ENCODE measurements around the gene MEIOC.

DNA sequence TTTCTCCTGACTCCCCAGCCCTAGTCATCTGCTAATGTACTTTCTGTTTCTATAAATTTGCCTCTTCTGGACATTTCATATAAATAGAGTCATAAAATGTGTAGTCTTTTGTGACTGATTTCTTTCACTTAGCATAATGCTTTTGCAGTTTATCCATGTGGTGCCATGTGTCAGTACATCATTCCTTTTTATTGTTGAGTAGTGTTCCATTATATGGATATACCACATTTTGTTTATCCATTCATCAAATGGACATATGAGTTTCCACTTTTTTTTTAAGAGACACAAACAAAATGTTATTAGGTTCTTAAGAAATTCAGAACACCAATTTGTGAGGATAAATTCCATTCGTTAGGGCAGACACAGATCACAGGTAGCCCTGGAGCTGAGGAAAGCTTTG, 63.2 kb downstream of the MEIOC start:
- TF ChIP-seq EP300 (IDR thresholded peaks at IDR 0.05) (no peak), POLR2A (IDR thresholded peaks at IDR 0.05; ENCODE audit: low read depth) (no peak), POLR2AphosphoS5 (IDR thresholded peaks at IDR 0.05) (no peak)
- TF ChIP-seq, protein P1, sequence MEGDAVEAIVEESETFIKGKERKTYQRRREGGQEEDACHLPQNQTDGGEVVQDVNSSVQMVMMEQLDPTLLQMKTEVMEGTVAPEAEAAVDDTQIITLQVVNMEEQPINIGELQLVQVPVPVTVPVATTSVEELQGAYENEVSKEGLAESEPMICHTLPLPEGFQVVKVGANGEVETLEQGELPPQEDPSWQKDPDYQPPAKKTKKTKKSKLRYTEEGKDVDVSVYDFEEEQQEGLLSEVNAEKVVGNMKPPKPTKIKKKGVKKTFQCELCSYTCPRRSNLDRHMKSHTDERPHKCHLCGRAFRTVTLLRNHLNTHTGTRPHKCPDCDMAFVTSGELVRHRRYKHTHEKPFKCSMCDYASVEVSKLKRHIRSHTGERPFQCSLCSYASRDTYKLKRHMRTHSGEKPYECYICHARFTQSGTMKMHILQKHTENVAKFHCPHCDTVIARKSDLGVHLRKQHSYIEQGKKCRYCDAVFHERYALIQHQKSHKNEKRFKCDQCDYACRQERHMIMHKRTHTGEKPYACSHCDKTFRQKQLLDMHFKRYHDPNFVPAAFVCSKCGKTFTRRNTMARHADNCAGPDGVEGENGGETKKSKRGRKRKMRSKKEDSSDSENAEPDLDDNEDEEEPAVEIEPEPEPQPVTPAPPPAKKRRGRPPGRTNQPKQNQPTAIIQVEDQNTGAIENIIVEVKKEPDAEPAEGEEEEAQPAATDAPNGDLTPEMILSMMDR (IDR thresholded peaks at IDR 0.05): no peak

All from esophagus muscularis mucosa (tissue), 4 donors.